ENCODE results near the gene SNX6. TPM values are rescaled to one million over a fixed set of nuclear protein-coding genes. Genes with fewer than 3 reads are reported as not detected.

The SNX6 gene
- total and polyA plus RNA-seq, 4 experiments from 2014 or later, result 81.0 to 212 (median 114) TPM

Other genes starting within 250 kb of the SNX6 start
- 1 to 10 TPM; 2.1 to 3.0 TPM for gene SPTSSA, start 167.9 kb downstream of the SNX6 start, total RNA-seq
- gene SPTSSA, start 167.9 kb downstream of the SNX6 start, polyA plus RNA-seq, result 1 to 10 TPM; 7.6 to 9.5 TPM
- gene EAPP, start 90.4 kb downstream of the SNX6 start, total RNA-seq, result 10 to 100 TPM; 58.2 to 66.4 TPM
- 100 to 1,000 TPM; 106 to 141 TPM for gene EAPP, start 90.4 kb downstream of the SNX6 start, polyA plus RNA-seq
- gene CFL2, start 84.4 kb upstream of the SNX6 start, total RNA-seq, result 10 to 100 TPM; 12.3 to 12.6 TPM
- gene CFL2, start 84.4 kb upstream of the SNX6 start, polyA plus RNA-seq, result 10 to 100 TPM; 10.4 to 14.2 TPM
- 10 to 100 TPM; 54.1 to 56.4 TPM for gene BAZ1A, start 245.2 kb upstream of the SNX6 start, total RNA-seq
- gene BAZ1A, start 245.2 kb upstream of the SNX6 start, polyA plus RNA-seq, result 10 to 100 TPM in 1 of 2 donors, 1 to 10 TPM in 1; 5.6 to 16.4 TPM